ENCODE measurements around the gene GORASP1.
A peak's percentile ranks its signal among the peaks of the same experiment; 100 is the strongest.

Gene GORASP1

DNA sequence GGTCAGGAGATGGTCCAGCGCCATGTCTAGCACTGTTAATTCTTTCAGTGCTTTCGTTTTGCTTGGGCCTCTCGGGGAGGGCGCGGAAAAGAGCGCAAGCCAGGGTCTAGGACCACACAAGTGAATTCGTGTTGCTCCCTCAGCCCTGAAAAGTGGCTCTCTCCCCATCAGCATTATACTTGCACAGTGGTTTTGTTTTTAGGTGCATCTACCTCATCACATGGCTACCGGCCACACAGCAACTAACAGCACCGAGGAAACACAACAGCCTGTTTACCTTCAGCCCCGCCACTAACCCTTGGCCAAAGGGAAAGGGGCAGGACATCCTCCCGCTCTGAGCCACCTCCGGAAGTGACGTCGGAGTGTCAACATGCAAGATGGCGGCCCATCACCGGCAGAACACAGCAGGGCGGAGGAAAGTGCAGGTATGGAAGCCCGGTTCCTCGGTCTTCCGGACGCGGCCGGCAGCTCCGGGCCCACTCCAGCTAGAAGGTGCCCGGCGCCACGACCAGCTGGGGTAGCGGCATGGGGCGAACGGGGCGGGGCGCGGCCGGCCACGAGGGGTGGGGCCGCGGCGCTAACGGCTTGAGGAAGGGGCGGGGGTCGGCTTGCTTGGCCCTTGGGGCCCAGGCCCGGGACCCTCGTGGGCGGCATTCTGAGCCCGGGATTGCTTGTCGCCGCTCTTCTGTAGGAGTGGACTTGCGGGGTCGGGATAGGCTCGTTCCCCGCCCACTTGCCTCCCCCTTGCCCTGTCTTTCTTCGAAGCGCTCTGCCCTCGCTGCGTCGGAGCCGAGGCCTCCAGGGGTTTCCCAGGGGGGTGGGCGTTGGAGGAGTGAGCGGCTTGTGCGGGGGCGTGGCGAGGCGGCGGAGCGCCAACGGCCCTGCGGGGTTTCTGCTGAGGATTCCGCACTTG lies 55.5 kb downstream of the GORASP1 start, which contains the start of the genes SCN11A and WDR48 (continued):
- TF ChIP-seq ZNF518A (tag by site-specific recombination; conservative IDR thresholded peaks at IDR 0.05; ENCODE audit: low read depth) (peak; percentile 92), YY2 (tag by site-specific recombination; IDR thresholded peaks at IDR 0.05) (peak; percentile 83), MYNN (tag by site-specific recombination; IDR thresholded peaks at IDR 0.05; ENCODE audit: borderline replicate concordance) (no peak), ZNF768 (tag by site-specific recombination; IDR thresholded peaks at IDR 0.05) (no peak), HOXA7 (CRISPR knock-in tag; IDR thresholded peaks at IDR 0.05; ENCODE audit: borderline replicate concordance) (no peak), ZXDB (tag by site-specific recombination; IDR thresholded peaks at IDR 0.05) (peak; percentile 89), GLI4 (tag by site-specific recombination; IDR thresholded peaks at IDR 0.05) (no peak), AEBP2 (tag by site-specific recombination; IDR thresholded peaks at IDR 0.05; ENCODE audit: borderline replicate concordance) (no peak), ZNF639 (tag by site-specific recombination; IDR thresholded peaks at IDR 0.05) (no peak), SP3 (tag by site-specific recombination; IDR thresholded peaks at IDR 0.05) (peak; percentile 72), ZNF830 (tag by site-specific recombination; IDR thresholded peaks at IDR 0.05; ENCODE audit: low read depth) (no peak), ZNF148 (tag by site-specific recombination; IDR thresholded peaks at IDR 0.05; ENCODE audit: borderline replicate concordance) (no peak), ZBTB49 (tag by site-specific recombination; IDR thresholded peaks at IDR 0.05; ENCODE audit: low read depth) (no peak), ZNF544 (tag by site-specific recombination; IDR thresholded peaks at IDR 0.05) (no peak), ZNF558 (tag by site-specific recombination; IDR thresholded peaks at IDR 0.05) (no peak)
- TF ChIP-seq, protein P1, sequence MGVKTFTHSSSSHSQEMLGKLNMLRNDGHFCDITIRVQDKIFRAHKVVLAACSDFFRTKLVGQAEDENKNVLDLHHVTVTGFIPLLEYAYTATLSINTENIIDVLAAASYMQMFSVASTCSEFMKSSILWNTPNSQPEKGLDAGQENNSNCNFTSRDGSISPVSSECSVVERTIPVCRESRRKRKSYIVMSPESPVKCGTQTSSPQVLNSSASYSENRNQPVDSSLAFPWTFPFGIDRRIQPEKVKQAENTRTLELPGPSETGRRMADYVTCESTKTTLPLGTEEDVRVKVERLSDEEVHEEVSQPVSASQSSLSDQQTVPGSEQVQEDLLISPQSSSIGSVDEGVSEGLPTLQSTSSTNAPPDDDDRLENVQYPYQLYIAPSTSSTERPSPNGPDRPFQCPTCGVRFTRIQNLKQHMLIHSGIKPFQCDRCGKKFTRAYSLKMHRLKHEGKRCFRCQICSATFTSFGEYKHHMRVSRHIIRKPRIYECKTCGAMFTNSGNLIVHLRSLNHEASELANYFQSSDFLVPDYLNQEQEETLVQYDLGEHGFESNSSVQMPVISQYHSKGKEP (tag by site-specific recombination; IDR thresholded peaks at IDR 0.05), result no peak
- TF ChIP-seq, protein P2, sequence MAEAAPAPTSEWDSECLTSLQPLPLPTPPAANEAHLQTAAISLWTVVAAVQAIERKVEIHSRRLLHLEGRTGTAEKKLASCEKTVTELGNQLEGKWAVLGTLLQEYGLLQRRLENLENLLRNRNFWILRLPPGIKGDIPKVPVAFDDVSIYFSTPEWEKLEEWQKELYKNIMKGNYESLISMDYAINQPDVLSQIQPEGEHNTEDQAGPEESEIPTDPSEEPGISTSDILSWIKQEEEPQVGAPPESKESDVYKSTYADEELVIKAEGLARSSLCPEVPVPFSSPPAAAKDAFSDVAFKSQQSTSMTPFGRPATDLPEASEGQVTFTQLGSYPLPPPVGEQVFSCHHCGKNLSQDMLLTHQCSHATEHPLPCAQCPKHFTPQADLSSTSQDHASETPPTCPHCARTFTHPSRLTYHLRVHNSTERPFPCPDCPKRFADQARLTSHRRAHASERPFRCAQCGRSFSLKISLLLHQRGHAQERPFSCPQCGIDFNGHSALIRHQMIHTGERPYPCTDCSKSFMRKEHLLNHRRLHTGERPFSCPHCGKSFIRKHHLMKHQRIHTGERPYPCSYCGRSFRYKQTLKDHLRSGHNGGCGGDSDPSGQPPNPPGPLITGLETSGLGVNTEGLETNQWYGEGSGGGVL (tag by site-specific recombination; IDR thresholded peaks at IDR 0.05), result 0 out of 2 replicates have a peak, but pooled peaks have one; percentile 9
